ENCODE measurements around the gene SORCS1.

DNA sequence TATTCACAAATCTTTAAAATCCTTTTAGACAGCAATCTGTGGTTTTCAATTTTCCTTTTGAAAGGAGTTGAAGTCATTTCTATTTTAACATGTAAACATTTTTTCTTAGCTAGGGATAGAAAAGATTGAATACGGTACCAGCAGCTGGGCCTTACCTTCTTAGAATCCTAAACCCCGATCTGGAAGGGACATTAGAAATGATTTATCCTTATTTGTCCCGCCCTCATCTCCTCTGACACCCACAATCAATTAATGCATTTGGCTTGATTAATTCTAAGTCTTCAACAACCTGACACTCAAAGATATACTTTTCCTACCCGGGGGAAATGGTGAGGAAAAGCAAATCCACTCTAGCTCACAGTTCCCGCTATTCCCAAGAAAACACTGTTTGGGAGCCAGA, 100.4 kb downstream of the SORCS1 start:
- no peak for TF ChIP-seq ELF4 (IDR thresholded peaks at IDR 0.05)
- TF ChIP-seq ARNT (IDR thresholded peaks at IDR 0.05) = no peak

Measured in HEK293T (cell line).